ENCODE results near the gene GLS2.
"Not testable (repeated sequence)": the region's sequence is repeated elsewhere in the genome, so short reads cannot be mapped to it uniquely, and the experiment has no call there.

The GLS2 gene

GRCh38 chr12:56488041-56488955 lies at the start of gene GLS2:
TSS of gene GLS2 (minus strand) at chr12:56488161. CDS start at chr12:56488118, 43 bp downstream.
- peak; percentile 89 for DNase-seq

- no peak for DNase-seq
Observed at GRCh38 chr12:56537546-56537945, 49.6 kb upstream of the GLS2 start.

GRCh38 chr12:56530390-56531055 lies 42.6 kb upstream of the GLS2 start:
- DNase-seq, result no peak

GRCh38 chr12:56529656-56530055 lies 41.7 kb upstream of the GLS2 start:
- no peak for DNase-seq

GRCh38 chr12:56528846-56529245 lies 40.9 kb upstream of the GLS2 start:
- DNase-seq, result no peak

- peak; percentile 64 for DNase-seq
Observed at GRCh38 chr12:56522411-56523193, 34.6 kb upstream of the GLS2 start.

- peak; percentile 96 for DNase-seq
Observed at GRCh38 chr12:56521590-56522371, 33.8 kb upstream of the GLS2 start, which contains the start of gene RBMS2. TSS of gene RBMS2 (plus strand) at chr12:56521820. CDS start at chr12:56522024, 204 bp downstream.

GRCh38 chr12:56521209-56521589 lies 33.2 kb upstream of the GLS2 start:
- DNase-seq, result no peak

GRCh38 chr12:56520506-56520905 lies 32.5 kb upstream of the GLS2 start:
- DNase-seq, result no peak

- DNase-seq, result no peak
Observed at GRCh38 chr12:56520048-56520447, 32.1 kb upstream of the GLS2 start.

- no peak for DNase-seq
Observed at GRCh38 chr12:56518570-56518969, 30.6 kb upstream of the GLS2 start.

- no peak for DNase-seq
Observed at GRCh38 chr12:56517854-56518253, 29.9 kb upstream of the GLS2 start.

- not testable (repeated sequence) for DNase-seq
Observed at GRCh38 chr12:56514014-56514318, 26.0 kb upstream of the GLS2 start.

- no peak for DNase-seq
Observed at GRCh38 chr12:56510786-56511185, 22.8 kb upstream of the GLS2 start.

GRCh38 chr12:56499879-56500278 lies 11.9 kb upstream of the GLS2 start:
- DNase-seq, result not testable (repeated sequence)

GRCh38 chr12:56499452-56499851 lies 11.5 kb upstream of the GLS2 start:
- not testable (repeated sequence) for DNase-seq

GRCh38 chr12:56498126-56498902 lies 10.4 kb upstream of the GLS2 start:
- DNase-seq, result not testable (repeated sequence)

GRCh38 chr12:56496704-56497103 lies 8.7 kb upstream of the GLS2 start:
- DNase-seq, result peak; percentile 70

- DNase-seq, result not testable (repeated sequence)
Observed at GRCh38 chr12:56494481-56494880, 6.5 kb upstream of the GLS2 start.

- not testable (repeated sequence) for DNase-seq
Observed at GRCh38 chr12:56494106-56494415, 6.1 kb upstream of the GLS2 start.

- DNase-seq, result not testable (repeated sequence)
Observed at GRCh38 chr12:56493409-56494105, 5.6 kb upstream of the GLS2 start.

Measured in islet precursor cell (in vitro differentiated cells).